Frontal cortex (tissue), 4 donors: Measurements from ENCODE around the gene UBE3B. TPM values are rescaled to one million over a fixed set of nuclear protein-coding genes. Genes with fewer than 3 reads are reported as not detected.
A peak's percentile ranks its signal among the peaks of the same experiment; 100 is the strongest.

Experiments
- DNase-seq, 2 donors: peaks; one replicate each; pipeline ENCODE4 v3.0.0; 2012; ENCODE audit warnings: low spot score in 2 of 2
- FAIRE-seq: peaks from 2 replicates; lab custom pipeline; 2012; peaks lifted over from hg19 to GRCh38; lab: Jason Lieb, UNC
- total RNA-seq: library from RNA; depleted of rRNA; stranded (reverse); fragments of >200 nt; gene quantifications from one replicate; pipeline ENCODE4 v1.2.3, GENCODE V29; 2014
- donor health status: control.
- donor health status: control.
- donor health status: control.

The UBE3B gene
- total RNA-seq, 1 donor from 2014 or later: 15.5 TPM

- FAIRE-seq (no peak), DNase-seq (no peak)
Measured at GRCh38 chr12:109560867-109561710, 83.7 kb downstream of the UBE3B start.

GRCh38 chr12:109561711-109562030, 84.2 kb downstream of the UBE3B start:
- FAIRE-seq: no peak

GRCh38 chr12:109562871-109563270, 85.4 kb downstream of the UBE3B start:
- DNase-seq: no peak
- no peak for FAIRE-seq

More at GRCh38 chr12:109561711-109562030, 84.2 kb downstream of the UBE3B start:
- no peak for DNase-seq

GRCh38 chr12:109563291-109564284, 86.2 kb downstream of the UBE3B start:
- FAIRE-seq: no peak

GRCh38 chr12:109566424-109566823, 89.0 kb downstream of the UBE3B start:
- no peak for DNase-seq
- no peak for FAIRE-seq

More at GRCh38 chr12:109563291-109564284, 86.2 kb downstream of the UBE3B start:
- no peak for DNase-seq

- no peak for DNase-seq
- FAIRE-seq: no peak
Measured at GRCh38 chr12:109567296-109567695, 89.9 kb downstream of the UBE3B start.

GRCh38 chr12:109567967-109568366, 90.5 kb downstream of the UBE3B start:
- no peak for DNase-seq
- no peak for FAIRE-seq

GRCh38 chr12:109568486-109568885, 91.1 kb downstream of the UBE3B start:
- FAIRE-seq (no peak), DNase-seq (no peak)

GRCh38 chr12:109571773-109572505, 94.5 kb downstream of the UBE3B start:
- DNase-seq (no peak), FAIRE-seq (no peak)

GRCh38 chr12:109572506-109572845, 95.0 kb downstream of the UBE3B start:
- DNase-seq (no peak), FAIRE-seq (no peak)

- FAIRE-seq (peak; percentile 79), DNase-seq (peak; percentile 99)
Measured at GRCh38 chr12:109573029-109573913, 95.8 kb downstream of the UBE3B start, which contains the start of the genes MMAB and MVK. Gene MMAB, minus strand, starts transcription at chr12:109573504. Its CDS starts 24 bp downstream, at chr12:109573480. Gene MVK, plus strand, starts transcription at chr12:109573794. Its CDS starts 1,029 bp downstream, at chr12:109574823.

- DNase-seq (no peak), FAIRE-seq (no peak)
Measured at GRCh38 chr12:109573914-109574244, 96.4 kb downstream of the UBE3B start.

- no peak for FAIRE-seq
Measured at GRCh38 chr12:109575683-109576082, 98.2 kb downstream of the UBE3B start.

GRCh38 chr12:109577311-109577710, 99.9 kb downstream of the UBE3B start:
- no peak for FAIRE-seq
- no peak for DNase-seq

More at GRCh38 chr12:109575683-109576082, 98.2 kb downstream of the UBE3B start:
- DNase-seq: no peak

GRCh38 chr12:109578330-109578927, 101.0 kb downstream of the UBE3B start:
- DNase-seq: no peak
- FAIRE-seq: no peak

GRCh38 chr12:109579639-109580038, 102.2 kb downstream of the UBE3B start:
- no peak for FAIRE-seq
- DNase-seq: no peak

GRCh38 chr12:109580272-109580671, 102.8 kb downstream of the UBE3B start:
- no peak for FAIRE-seq
- DNase-seq: no peak

- DNase-seq: no peak
- no peak for FAIRE-seq
Measured at GRCh38 chr12:109580684-109581333, 103.4 kb downstream of the UBE3B start.
